Mesenchymal stem cell (in vitro differentiated cells and primary cell): ENCODE results near the gene SLC48A1.

Source experiments
- DNase-seq: peaks from one replicate; pipeline ENCODE4 v3.0.0-alpha.2; 2013
- H2AFZ ChIP-seq: one replicate; pipeline ENCODE4 v1.6.1; 2013; ENCODE audit warnings: low read depth, mild to moderate bottlenecking, control low read depth, inconsistent platforms, low read length, moderate library complexity
- H2AK5ac ChIP-seq: 2 replicates; pipeline ENCODE4 v1.6.1; 2013; ENCODE audit warnings: low read length, moderate library complexity, mild to moderate bottlenecking, inconsistent platforms; ENCODE audit not compliant: severe bottlenecking
- H2BK120ac ChIP-seq: one replicate; pipeline ENCODE4 v1.6.1; 2013; ENCODE audit warnings: low read depth, mild to moderate bottlenecking, inconsistent platforms, low read length, moderate library complexity
- H2BK12ac ChIP-seq, 2 experiments: one replicate each; pipeline ENCODE4 v1.6.1; 2013; ENCODE audit warnings: inconsistent platforms in 2 of 2, low read length in 2 of 2, mild to moderate bottlenecking in 2 of 2, moderate library complexity in 2 of 2, control low read depth in 1 of 2
- H2BK15ac ChIP-seq: one replicate; pipeline ENCODE4 v1.6.1; 2013; ENCODE audit warnings: mild to moderate bottlenecking, low read depth, inconsistent platforms; ENCODE audit not compliant: poor library complexity, severe bottlenecking
- H2BK5ac ChIP-seq: 2 replicates; pipeline ENCODE4 v1.6.1; 2013; ENCODE audit warnings: low read depth, mild to moderate bottlenecking, low read length, control low read depth, inconsistent platforms; ENCODE audit not compliant: poor library complexity, severe bottlenecking
- H3K14ac ChIP-seq, 2 experiments: one replicate each; pipeline ENCODE4 v1.6.1; 2013; ENCODE audit warnings: inconsistent platforms in 2 of 2, low read length in 2 of 2, control low read depth in 1 of 2, mild to moderate bottlenecking in 1 of 2, moderate library complexity in 1 of 2
- H3K18ac ChIP-seq, 2 experiments: one replicate each; pipeline ENCODE4 v1.6.1; 2013; ENCODE audit warnings: inconsistent platforms in 2 of 2, low read length in 2 of 2, control low read depth in 1 of 2, low read depth in 1 of 2, mild to moderate bottlenecking in 1 of 2
- H3K23ac ChIP-seq, 2 experiments: one replicate each; pipeline ENCODE4 v1.6.1; 2013; ENCODE audit warnings: inconsistent platforms in 2 of 2, low read length in 2 of 2, mild to moderate bottlenecking in 2 of 2, moderate library complexity in 2 of 2, control low read depth in 1 of 2
- H3K27ac ChIP-seq: 2 replicates; pipeline ENCODE4 v1.5.1; 2013; ENCODE audit warnings: mild to moderate bottlenecking, moderate library complexity, low read length, control low read depth, inconsistent platforms; ENCODE audit not compliant: poor library complexity, severe bottlenecking
- H3K27me3 ChIP-seq, 2 experiments: 2 replicates each; pipeline versions ENCODE4 v1.6.1 to v1.7.0; 2013; ENCODE audit warnings: low read length in 2 of 2, mild to moderate bottlenecking in 2 of 2, moderate library complexity in 2 of 2, control low read depth in 1 of 2, inconsistent platforms in 1 of 2; ENCODE audit not compliant: control insufficient read depth in 1 of 2, insufficient read depth in 1 of 2
- H3K36me3 ChIP-seq, 2 experiments: 2 replicates each; pipeline versions ENCODE4 v1.6.1 to v1.7.0; 2013; ENCODE audit warnings: low read length in 2 of 2, control low read depth in 1 of 2, inconsistent platforms in 1 of 2, low read depth in 1 of 2, mild to moderate bottlenecking in 1 of 2; ENCODE audit not compliant: insufficient read depth in 2 of 2, control insufficient read depth in 1 of 2
- H3K4ac ChIP-seq, 2 experiments: one replicate each; pipeline ENCODE4 v1.6.1; 2013; ENCODE audit warnings: inconsistent platforms in 2 of 2, low read length in 2 of 2, mild to moderate bottlenecking in 2 of 2, moderate library complexity in 2 of 2, control low read depth in 1 of 2, low read depth in 1 of 2
- H3K4me1 ChIP-seq: 2 replicates; pipeline ENCODE4 v1.6.1; 2013; ENCODE audit warnings: low read depth, low read length, control low read depth; ENCODE audit not compliant: control insufficient read depth, insufficient read depth
- H3K4me2 ChIP-seq: 2 replicates; pipeline ENCODE4 v1.6.1; 2013; ENCODE audit warnings: low read length, mild to moderate bottlenecking, inconsistent platforms; ENCODE audit not compliant: poor library complexity, severe bottlenecking
- H3K4me3 ChIP-seq, 2 experiments: 2 replicates each; pipeline versions ENCODE4 v1.5.1 to v1.7.0; 2013; ENCODE audit warnings: low read length in 2 of 2, mild to moderate bottlenecking in 2 of 2, control low read depth in 1 of 2, low read depth in 1 of 2; ENCODE audit not compliant: insufficient read depth in 1 of 2
- H3K79me1 ChIP-seq: replicated peaks from 2 replicates; pipeline ENCODE4 v1.6.1; 2013; ENCODE audit warnings: mild to moderate bottlenecking, control low read depth, low read length, inconsistent platforms; ENCODE audit not compliant: poor library complexity, severe bottlenecking
- H3K9ac ChIP-seq: 2 replicates; pipeline ENCODE4 v1.7.0; 2013; ENCODE audit warnings: mild to moderate bottlenecking, low read length, moderate library complexity
- H3K9me3 ChIP-seq: 2 replicates; pipeline ENCODE4 v1.7.0; 2013; ENCODE audit warnings: mild to moderate bottlenecking, low read length; ENCODE audit not compliant: control insufficient read depth
- H4K8ac ChIP-seq: one replicate; pipeline ENCODE4 v1.6.1; 2013; ENCODE audit warnings: inconsistent platforms, mild to moderate bottlenecking, low read length, moderate library complexity
- H4K91ac ChIP-seq: one replicate; pipeline ENCODE4 v1.6.1; 2013; ENCODE audit warnings: mild to moderate bottlenecking, low read length, inconsistent platforms
- WGBS: methylation state at CpG from one replicate; pipeline ENCODE4 v1.1.7; 2013; ENCODE audit warnings: mixed read lengths; 5-methylcytosine and 5-hydroxymethylcytosine counted together

The SLC48A1 gene

DNA sequence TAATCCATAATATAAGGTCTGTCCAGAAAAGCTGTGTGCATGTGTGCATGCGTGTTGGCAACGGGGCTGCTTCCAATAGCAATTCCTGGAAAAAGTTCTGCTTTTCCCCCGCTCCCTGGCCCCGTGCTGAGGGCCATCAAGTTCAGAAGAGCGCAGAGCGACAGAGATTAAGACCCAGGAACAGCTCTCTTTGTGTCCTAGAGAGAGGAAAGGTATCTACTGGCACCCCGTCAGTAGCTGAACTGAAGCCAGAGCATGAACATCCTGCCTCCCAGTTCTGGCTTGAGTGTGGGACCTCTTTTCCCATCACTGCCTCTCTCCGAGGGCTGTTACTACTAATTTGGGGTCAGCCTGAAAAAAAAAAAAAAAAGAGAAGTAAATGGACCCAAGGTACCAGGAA, 31.1 kb downstream of the SLC48A1 start:
- Histone ChIP-seq H4K91ac (no peak overlapping the region), H3K14ac (no peak overlapping the region), H3K4me1 (peaks cover 61% of the 10 kb centered on the region), H4K8ac (no peak overlapping the region), H3K9me3 (no peaks in the 10 kb centered on the region), H2AFZ (no peak overlapping the region), H3K27ac (no peak overlapping the region), H3K9ac (peak overlapping the region; percentile 56), H2BK12ac (peak overlapping the region in 1 of 2 experiments; percentile 6), H2BK5ac (no peak overlapping the region), H3K36me3 (peaks cover 48 to 55% of the 10 kb centered on the region in 2 experiments), H2AK5ac (no peak overlapping the region), H3K23ac (peak overlapping the region in 1 of 2 experiments; percentile 35), H3K27me3 (no peaks in the 10 kb centered on the region), H3K4me3 (no peak overlapping the region), H3K4ac (no peak overlapping the region), H3K18ac (no peak overlapping the region), H2BK120ac (no peak overlapping the region), H2BK15ac (no peak overlapping the region), H3K79me1 (peaks cover 18% of the 10 kb centered on the region), H3K4me2 (no peak overlapping the region)
- 99% methylated on average over 8 of the region's 8 CpGs for WGBS
- no peak for DNase-seq

DNA sequence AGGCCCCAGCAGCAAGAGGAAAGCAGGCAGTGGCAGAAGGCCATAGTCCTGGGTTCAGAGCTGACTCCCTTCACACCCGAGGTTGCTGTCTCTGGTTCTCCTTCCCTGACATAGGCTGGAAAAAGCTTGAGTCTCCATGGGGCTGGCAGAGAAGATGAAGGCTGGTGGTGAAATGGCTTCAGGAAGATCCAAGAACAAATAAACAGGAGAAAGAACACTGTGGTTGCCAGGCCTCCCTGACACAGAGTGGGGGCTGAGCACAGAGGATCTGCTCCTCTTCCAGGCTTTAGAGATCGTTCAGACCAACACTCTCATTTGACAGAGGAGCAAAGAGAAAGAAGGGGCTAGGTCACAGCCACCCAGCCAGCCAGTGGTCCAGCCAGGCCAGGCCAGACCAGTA, 32.4 kb downstream of the SLC48A1 start:
- Histone ChIP-seq H2AFZ (no peak overlapping the region), H3K14ac (peak overlapping the region in 1 of 2 experiments; percentile 68), H3K23ac (no peak overlapping the region), H3K4me2 (no peak overlapping the region), H3K9me3 (no peaks in the 10 kb centered on the region), H4K91ac (peak overlapping the region; percentile 52), H2AK5ac (no peak overlapping the region), H3K9ac (peak overlapping the region; percentile 56), H3K4me3 (no peak overlapping the region), H2BK15ac (peak overlapping the region; percentile 41), H2BK120ac (no peak overlapping the region), H2BK5ac (no peak overlapping the region), H3K27ac (no peak overlapping the region), H2BK12ac (no peak overlapping the region), H3K27me3 (no peaks in the 10 kb centered on the region), H3K4me1 (peaks cover 64% of the 10 kb centered on the region), H3K4ac (peak overlapping the region; percentile 37 to 47), H3K36me3 (peaks cover 42 to 44% of the 10 kb centered on the region in 2 experiments), H3K18ac (peak overlapping the region; percentile 76 to 84), H3K79me1 (peaks cover 11% of the 10 kb centered on the region), H4K8ac (peak overlapping the region; percentile 45)
- WGBS = 43% methylated on average over 2 of the region's 2 CpGs
- DNase-seq = peak; percentile 60

DNA sequence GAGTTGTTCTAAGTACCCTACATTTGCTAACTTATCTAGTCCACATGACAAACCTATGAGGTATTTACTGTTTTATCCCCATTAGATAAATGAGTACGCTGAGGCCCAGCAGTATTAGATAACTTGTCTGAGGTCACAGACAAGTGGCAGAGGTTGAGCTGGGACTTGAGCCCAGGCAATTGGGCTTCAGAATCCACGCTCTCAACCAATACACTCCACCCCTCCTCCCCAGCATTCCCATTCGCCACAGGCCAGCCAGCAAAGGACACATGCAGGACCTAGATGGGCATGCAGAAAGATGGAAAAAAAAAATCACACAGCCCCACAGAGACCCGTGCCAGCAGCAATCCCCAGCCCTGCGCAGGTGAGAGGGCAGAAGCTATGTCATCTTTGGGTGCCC, 34.3 kb downstream of the SLC48A1 start:
- no peaks in the 10 kb centered on the region for H3K27me3 ChIP-seq
- H3K36me3 ChIP-seq = peaks cover 32 to 38% of the 10 kb centered on the region in 2 experiments
- H3K4me2 ChIP-seq = no peak overlapping the region
- H3K9me3 ChIP-seq = no peaks in the 10 kb centered on the region
- H2AK5ac ChIP-seq = peak overlapping the region; percentile 33
- H3K9ac ChIP-seq = peak overlapping the region; percentile 64
- no peak overlapping the region for H2AFZ ChIP-seq
- peak overlapping the region in 1 of 2 experiments; percentile 28 for H2BK12ac ChIP-seq
- peak overlapping the region; percentile 39 for H2BK120ac ChIP-seq
- WGBS = 69% methylated on average over 5 of the region's 5 CpGs
- peak overlapping the region; percentile 73 to 78 for H3K18ac ChIP-seq
- H3K4me1 ChIP-seq = peaks cover 65% of the 10 kb centered on the region
- DNase-seq = no peak
- no peak overlapping the region for H2BK5ac ChIP-seq
- H2BK15ac ChIP-seq = peak overlapping the region; percentile 62
- H4K91ac ChIP-seq = peak overlapping the region; percentile 20
- no peak overlapping the region for H3K14ac ChIP-seq
- peak overlapping the region in 1 of 2 experiments; percentile 91 for H3K4ac ChIP-seq
- no peak overlapping the region for H4K8ac ChIP-seq
- H3K79me1 ChIP-seq = peaks cover 4% of the 10 kb centered on the region
- H3K23ac ChIP-seq = peak overlapping the region in 1 of 2 experiments; percentile 91
- peak overlapping the region in 1 of 2 experiments; percentile 23 for H3K4me3 ChIP-seq
- peak overlapping the region; percentile 43 for H3K27ac ChIP-seq

DNA sequence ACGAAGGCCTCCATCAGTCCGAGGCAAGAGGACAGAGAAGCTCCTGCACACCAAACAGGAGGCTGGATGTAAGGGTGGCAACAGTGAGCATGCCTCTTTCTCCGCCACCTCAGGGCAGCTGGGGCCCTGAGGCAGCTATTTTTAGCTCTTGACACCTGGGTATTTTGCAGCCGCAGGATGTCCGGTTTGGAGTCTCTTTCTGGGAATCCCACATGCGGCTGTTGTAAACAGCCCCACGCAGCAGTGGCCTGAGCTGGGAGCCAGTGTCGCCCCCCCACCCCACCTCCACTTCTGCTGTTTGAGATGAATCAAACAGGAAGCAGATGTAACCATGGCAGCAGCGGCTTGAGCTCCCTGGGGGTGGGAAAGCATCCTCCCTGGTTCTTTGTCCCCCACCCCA, 35.0 kb downstream of the SLC48A1 start:
- Histone ChIP-seq H3K14ac (no peak overlapping the region), H3K27ac (peak overlapping the region; percentile 69), H3K4me1 (peaks cover 63% of the 10 kb centered on the region), H3K27me3 (no peaks in the 10 kb centered on the region), H2AK5ac (peak overlapping the region; percentile 32), H3K9me3 (no peaks in the 10 kb centered on the region), H3K23ac (peak overlapping the region in 1 of 2 experiments; percentile 81), H3K4me3 (peak overlapping the region in 1 of 2 experiments; percentile 23), H3K79me1 (peaks cover 4% of the 10 kb centered on the region), H3K36me3 (peaks cover 31 to 33% of the 10 kb centered on the region in 2 experiments), H2AFZ (no peak overlapping the region), H2BK120ac (peak overlapping the region; percentile 39), H3K4ac (peak overlapping the region; percentile 70 to 91), H2BK12ac (peak overlapping the region; percentile 34 to 75), H3K4me2 (peak overlapping the region; percentile 34), H3K18ac (peak overlapping the region; percentile 73 to 78), H2BK15ac (no peak overlapping the region), H4K91ac (peak overlapping the region; percentile 45), H4K8ac (peak overlapping the region; percentile 65), H3K9ac (peak overlapping the region; percentile 64), H2BK5ac (no peak overlapping the region)
- DNase-seq = peak; percentile 84
- 25% methylated on average over 9 of the region's 9 CpGs for WGBS
